HG03575 (cell line): ENCODE results near the gene TBCCD1.
"Not testable (repeated sequence)": the region's sequence is repeated elsewhere in the genome, so short reads cannot be mapped to it uniquely, and the experiment has no call there.

Experiments
- ATAC-seq: cut with Tn5 transposase; IDR thresholded peaks from one replicate; pipeline ENCODE4 v1.9.1; 2021; ENCODE audit not compliant: unreplicated experiment, insufficient number of reproducible peaks, low FRiP score; ENCODE audit errors: extremely low read depth

The TBCCD1 gene

DNA sequence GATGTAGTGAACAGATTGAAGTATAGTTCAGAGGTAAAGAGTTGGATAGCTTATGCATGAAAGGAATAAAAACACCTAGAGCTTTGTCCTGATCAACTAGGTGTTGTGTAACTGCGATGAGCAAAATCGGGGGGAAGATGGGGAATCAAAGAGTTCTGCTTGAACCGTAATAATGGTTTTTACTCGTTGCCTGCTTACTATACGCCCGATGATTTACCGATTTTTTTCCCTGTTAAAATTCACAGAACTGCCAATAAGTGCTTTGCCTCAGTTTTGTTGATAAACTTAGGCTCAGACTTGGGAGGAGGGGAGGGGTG, 2.6 kb upstream of the TBCCD1 start:
- ATAC-seq = no peak

- ATAC-seq = not testable (repeated sequence)
Observed at GRCh38 chr3:186569361-186569760, 2.2 kb upstream of the TBCCD1 start.

DNA sequence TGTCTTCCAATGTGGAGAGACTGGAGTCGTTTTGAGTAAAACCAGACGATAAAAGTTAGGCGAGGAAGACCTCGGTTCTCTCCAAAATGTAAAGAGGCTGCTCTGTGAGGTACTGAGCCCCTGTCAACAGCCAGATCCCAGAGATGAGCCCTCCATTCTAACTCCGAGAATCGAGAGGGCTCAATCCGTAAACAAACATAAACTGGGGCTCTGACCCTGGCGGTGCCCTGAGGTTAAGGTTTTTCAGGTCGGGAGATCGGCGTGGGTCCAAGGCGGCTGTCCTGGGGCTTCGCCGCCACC, 417 bp downstream of the TBCCD1 start:
- no peak for ATAC-seq

- no peak for ATAC-seq
Observed at GRCh38 chr3:186564586-186564985, 2.6 kb downstream of the TBCCD1 start.

DNA sequence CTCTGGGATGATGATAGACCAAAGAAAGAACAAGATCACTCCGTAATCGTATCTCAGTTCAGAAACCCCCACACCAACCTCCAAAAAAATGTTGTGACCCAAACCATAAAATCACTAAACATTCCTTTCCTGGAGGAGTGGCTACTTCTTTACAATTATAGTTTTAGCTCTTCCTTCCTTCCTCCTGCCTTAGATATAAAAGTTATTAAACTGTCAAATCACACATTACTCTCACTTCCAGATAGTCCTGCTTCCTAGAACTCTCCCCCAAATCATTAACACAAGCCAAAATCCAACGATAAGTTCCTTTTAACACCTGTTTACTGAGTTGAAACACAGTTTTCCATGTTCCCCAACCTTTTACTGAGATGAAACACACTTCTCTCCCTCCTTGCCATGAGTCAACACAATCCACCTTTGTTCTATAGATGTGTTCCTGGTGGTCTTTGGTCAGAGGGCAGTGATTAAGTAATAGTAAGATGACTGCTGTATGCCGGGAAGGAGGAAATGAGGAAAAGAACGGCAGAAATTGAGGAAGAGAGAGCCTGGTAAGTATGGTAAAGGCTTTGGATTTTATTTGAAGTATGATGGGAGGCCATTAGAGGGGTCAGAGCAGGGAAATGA, 14.6 kb downstream of the TBCCD1 start:
- ATAC-seq = no peak

GRCh38 chr3:186551387-186551786, 15.8 kb downstream of the TBCCD1 start:
- ATAC-seq = no peak

DNA sequence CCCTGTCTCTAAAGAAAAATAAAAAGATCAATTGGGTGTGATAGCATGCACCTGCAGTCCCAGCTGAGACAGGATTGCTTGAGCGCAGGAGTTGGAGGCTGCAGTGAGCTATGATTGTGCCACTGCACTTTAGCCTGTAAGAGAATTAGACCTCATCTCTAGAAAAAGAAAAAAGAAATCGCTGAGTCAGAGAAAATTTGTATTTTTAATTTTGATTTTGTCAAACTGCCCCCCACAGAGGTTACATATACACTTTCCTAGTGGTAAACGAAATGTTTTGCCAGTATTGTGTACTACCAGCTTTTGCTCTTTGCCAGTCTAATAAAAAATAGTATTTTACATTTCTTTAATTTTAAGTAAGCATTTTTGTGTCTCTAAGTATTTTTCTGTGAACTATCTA, 17.6 kb downstream of the TBCCD1 start:
- no peak for ATAC-seq

DNA sequence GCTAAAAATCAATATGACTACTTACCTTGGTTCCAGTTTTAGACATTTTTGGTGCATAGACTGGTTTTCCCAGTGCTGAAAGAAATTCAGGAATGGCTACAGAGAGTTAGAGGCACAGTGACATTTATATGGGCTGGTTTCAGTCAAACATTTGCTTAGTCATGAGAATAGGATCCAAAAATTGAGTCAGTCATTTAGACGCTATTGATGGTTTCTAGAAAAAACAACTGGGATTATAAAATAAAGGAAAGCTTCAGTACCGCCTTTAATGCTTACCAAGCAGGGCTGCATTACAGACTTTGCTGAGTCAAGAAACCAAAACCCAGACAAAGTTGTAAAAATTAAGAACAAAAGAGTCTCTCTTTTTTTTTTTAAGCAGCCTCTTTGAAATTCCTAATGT, 22.9 kb downstream of the TBCCD1 start, which contains the start of gene CRYGS:
Gene CRYGS (minus strand): TSS at position 100 of the 400 bp plus-strand sequence. CDS start 54 bp downstream, at position 46.
- ATAC-seq = no peak

DNA sequence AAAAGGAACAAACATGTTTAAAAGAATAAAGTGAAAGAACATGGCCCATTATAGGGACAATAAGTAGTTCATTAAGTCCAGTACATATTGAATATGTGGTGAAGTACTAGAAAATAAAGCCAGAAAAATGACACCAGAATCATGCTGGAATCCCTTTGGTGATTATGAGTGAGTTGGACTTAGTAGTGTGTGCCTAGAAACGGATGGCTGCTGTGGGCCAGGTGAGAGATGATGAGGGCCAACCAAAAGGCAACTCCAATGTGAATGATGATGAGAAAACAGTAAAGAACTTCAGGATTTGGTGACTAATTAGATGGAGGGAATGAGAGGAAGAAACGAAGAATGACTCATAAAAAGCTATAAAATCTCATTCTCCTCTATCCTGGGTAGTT, 26.3 kb downstream of the TBCCD1 start:
- no peak for ATAC-seq

DNA sequence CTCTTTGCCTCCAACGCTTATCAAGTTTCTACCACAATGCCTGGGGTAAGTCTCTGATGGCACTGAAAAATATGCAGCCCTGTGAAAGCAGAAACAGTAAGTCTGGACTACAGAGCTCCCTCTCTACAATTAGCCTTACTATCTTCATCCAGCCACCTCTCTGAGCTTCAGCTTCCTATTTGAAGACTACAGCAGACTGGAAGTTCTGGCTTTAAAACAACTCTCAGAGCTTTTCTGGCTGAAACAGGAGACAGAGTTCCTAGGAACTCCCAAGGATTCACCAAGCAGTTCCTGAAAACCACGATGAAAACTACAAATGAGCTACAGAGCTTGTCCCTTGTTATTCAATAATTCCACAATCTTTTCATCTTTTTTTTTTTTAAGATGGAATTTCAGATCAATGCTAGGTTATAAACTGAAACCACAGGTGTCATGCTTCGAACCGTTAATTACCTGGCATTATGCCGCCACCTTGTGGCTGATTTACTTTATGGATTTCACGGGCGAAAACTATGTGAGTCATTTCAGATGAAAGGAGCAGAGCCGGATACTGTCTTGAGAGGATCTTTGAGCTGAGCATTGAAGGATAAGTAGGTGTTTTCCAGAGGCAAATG, 26.8 kb downstream of the TBCCD1 start:
- ATAC-seq = no peak

DNA sequence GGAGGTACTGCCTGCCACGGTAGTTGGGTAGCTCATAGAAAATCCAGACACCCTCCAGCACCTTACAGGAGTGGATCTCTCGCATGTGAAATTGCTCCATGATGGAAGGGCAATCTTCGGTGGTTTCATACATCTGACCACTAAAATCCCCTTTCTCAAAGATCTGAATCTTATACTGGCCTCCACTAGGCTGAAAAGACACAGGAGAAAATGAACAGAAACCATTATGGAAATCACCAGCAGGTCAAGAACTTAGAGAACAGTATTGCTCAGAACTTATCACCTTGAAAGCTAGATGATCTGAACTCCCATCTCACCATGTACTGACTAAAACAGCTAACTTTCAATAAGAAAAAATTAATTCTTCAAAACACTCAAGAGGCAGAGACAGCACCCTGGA, 28.4 kb downstream of the TBCCD1 start:
- no peak for ATAC-seq

GRCh38 chr3:186536883-186537844, 30.0 kb downstream of the TBCCD1 start:
- ATAC-seq = no peak

GRCh38 chr3:186534113-186534669, 32.9 kb downstream of the TBCCD1 start:
- ATAC-seq = peak; percentile 69

DNA sequence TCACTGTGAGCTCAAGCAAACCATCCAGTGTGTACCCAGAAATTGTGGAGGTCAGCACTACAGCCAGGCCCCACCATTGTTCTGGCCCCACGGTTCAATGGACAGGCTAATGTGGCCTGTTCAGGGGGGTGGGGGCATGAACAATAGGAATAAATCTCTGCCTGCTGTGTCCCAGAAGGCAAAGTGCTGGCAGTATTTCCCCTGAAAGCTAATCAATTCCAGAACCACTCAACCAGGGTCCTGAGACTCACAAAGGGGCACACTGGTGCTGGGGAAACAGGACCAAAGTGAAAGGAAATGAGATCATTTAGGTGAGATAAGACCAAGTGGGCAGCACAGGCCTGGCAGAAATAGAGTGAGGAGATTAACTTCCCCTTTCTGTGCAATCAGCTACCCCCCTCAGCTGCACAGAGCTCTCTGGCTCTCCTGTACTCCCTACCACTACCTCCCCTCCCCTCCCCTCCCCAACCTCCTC, 34.5 kb downstream of the TBCCD1 start:
- ATAC-seq = peak; percentile 41

DNA sequence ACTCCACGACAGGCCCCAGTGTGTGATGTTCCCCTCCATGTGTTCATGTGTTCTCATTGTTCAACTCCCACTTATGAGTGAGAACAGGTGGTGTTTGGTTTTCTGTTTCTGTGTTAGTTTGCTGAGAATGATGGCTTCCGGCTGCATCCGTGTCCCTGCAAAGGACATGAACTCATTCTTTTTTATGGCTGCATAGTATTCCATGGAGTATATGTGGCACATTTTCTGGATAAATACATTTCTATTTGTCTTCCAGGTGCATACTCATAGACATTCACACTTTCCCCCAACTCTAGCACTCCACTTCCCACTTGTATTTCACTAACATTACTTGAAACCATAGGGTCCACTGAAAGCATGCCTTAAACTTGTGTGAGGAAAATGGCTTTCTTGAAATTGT, 35.4 kb downstream of the TBCCD1 start:
- ATAC-seq = not testable (repeated sequence)

DNA sequence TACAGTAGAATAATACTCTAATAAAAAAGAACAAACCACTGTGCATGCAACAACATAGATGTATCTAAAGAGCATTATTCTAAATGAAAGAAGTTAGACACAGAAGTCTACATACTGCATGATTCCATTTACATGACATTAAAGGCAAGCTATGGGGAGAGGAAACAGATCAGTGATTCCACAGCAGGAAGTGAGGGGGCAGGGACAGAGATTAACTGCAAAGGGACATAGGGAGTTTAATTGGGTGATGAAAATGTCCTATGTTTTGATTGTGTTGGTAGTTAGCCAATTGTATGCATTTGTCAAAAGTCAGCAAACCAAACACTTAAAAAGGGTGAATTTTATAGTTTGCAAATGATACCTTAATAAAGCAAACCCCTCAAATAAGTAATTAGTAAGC, 36.7 kb downstream of the TBCCD1 start:
- no peak for ATAC-seq

DNA sequence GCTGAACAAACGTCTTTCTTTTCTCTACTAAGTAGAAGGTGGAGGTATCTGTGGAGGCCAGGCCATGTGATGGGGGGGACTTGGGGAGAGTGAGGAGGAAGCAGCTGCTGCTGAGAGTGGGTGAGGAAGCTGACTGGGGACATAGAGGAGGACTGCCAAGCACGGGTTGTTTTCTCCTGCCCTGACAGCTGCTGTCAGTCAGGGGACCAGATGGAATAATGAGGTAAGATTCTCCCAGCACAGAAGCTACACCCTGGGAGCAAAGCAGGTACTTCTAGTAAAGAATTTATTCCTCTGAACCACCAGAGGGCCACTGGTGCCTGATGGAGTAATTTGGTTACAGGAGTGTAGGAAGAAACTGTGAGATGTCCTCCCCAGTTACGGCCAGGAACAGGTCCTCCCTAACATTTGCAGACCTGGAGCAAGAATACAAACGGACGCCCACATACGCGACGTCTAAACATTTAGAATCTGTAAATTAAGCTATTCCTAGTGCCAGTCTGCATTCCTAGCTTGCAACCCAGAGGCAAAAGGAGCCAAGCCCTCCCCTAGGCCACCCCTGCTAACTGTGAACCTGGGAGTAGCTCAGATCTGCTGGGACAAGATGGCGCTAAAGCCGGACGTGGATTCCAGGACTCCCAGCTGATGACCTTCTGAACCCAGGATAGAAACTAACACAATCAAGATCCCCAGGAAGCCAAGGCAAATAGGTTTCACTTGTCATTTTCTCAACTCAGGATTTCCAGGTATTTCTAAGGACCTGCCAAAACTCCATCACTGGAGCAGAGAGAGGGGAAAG, 37.7 kb downstream of the TBCCD1 start:
- no peak for ATAC-seq

GRCh38 chr3:186526256-186526606, 40.9 kb downstream of the TBCCD1 start:
- no peak for ATAC-seq
